ENCODE data around the gene ARMCX5.
A peak's percentile ranks its signal among the peaks of the same experiment; 100 is the strongest.

Gene ARMCX5

DNA sequence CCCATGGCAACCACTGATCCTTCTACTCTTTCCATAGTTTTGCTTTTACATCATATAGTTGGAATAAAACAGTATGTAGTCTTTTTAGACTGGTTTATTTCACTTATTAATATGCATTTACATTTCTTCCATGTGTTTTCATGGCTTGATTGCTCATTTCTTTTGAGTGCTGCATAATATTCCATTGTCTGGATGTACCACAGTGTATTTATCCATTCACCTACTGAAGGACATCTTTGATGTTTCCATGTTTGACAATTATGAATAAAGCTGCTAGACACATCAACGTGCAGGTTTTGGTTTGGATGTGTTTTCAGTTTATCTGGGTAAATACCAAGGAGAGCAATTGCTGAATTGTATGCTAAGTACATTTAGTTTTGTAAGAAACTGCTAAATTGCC, 38.2 kb downstream of the ARMCX5 start:
- no peak for DNase-seq
- Mint-ChIP-seq H3K4me1 (no peaks in the 10 kb centered on the region), H3K27me3 (ENCODE audit: low read depth, poor library complexity) (no peaks in the 10 kb centered on the region), H3K9me3 (peaks cover 60% of the 10 kb centered on the region), H3K4me3 (no peak overlapping the region), H3K27ac (no peak overlapping the region), H3K36me3 (ENCODE audit: low read depth) (peaks cover 88% of the 10 kb centered on the region)
- TF ChIP-seq, protein P1, sequence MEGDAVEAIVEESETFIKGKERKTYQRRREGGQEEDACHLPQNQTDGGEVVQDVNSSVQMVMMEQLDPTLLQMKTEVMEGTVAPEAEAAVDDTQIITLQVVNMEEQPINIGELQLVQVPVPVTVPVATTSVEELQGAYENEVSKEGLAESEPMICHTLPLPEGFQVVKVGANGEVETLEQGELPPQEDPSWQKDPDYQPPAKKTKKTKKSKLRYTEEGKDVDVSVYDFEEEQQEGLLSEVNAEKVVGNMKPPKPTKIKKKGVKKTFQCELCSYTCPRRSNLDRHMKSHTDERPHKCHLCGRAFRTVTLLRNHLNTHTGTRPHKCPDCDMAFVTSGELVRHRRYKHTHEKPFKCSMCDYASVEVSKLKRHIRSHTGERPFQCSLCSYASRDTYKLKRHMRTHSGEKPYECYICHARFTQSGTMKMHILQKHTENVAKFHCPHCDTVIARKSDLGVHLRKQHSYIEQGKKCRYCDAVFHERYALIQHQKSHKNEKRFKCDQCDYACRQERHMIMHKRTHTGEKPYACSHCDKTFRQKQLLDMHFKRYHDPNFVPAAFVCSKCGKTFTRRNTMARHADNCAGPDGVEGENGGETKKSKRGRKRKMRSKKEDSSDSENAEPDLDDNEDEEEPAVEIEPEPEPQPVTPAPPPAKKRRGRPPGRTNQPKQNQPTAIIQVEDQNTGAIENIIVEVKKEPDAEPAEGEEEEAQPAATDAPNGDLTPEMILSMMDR (IDR thresholded peaks at IDR 0.05), result no peak

DNA sequence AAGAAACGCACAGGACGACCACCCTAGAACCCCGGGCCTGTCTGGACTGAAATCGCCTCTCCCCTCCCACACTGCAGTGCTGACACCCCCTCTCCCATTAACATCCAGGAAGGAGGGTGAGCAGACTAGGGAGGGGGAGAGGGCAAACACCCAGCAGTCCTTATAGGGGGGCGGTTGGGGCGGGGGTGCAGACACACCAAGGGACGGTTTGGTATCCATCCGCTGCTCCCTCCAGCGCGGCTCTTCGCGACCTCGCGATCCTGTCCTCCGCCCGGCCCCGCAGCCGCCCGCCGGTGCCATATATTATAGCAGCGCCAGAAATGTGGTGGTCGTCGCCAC, 51.6 kb downstream of the ARMCX5 start:
- H3K4me1 Mint-ChIP-seq, result peaks cover 12% of the 10 kb centered on the region
- TF ChIP-seq, protein P1 (IDR thresholded peaks at IDR 0.05), result no peak
- DNase-seq, result no peak
- peaks cover 10% of the 10 kb centered on the region for H3K27me3 Mint-ChIP-seq (ENCODE audit: low read depth, poor library complexity)
- peaks cover 47% of the 10 kb centered on the region for H3K9me3 Mint-ChIP-seq
- no peak overlapping the region for H3K27ac Mint-ChIP-seq
- peaks cover 35% of the 10 kb centered on the region for H3K36me3 Mint-ChIP-seq (ENCODE audit: low read depth)
- peak overlapping the region; percentile 94 for H3K4me3 Mint-ChIP-seq

DNA sequence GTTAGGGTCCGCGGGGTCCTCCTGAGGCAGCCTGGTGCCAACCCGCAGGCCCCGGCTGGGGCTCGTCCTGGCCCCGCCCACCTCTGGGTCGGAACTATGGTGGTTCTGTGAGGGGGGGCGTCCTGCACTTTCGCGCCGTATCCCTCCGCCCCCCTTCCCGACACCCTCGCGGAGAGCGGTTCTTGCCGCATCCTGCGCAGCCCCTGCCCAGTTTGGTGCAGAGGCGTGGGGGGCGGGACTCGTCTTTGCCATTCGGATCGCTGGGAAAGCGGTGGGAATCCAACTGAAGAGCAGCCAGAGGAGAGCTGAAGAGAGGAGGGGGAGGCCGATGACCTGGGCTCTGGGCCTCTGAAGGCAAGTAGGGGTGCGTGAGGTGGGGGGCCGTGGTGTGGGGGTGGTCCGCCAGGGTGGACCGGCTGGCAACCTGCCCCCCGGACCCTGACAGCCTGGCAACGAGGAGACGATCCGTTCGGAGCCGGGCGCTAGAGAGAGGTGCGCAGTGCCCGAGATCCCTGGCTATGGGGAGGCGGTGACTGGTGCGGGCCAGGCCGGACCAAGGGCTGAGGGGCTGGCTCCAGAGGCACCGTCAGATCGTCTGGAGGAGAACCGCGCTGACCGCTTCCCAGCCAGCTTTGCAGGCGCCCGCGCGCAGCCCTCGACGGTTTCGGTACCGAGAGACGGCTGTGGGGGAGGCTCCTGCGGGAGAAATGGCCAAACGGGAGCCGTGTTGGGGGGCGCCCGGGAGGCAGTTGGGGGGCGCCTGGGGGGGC, 52.1 kb downstream of the ARMCX5 start, which contains the start of gene GPRASP1:
Gene GPRASP1, plus strand, starts transcription at position 242 of the 770 bp plus-strand sequence. CDS start 2,431 bp downstream, outside the sequence.
- H3K27ac Mint-ChIP-seq, result no peak within 1 kb of the TSS

GRCh38 chrX:102652031-102652688, 52.8 kb downstream of the ARMCX5 start:
- peaks cover 12% of the 10 kb centered on the region for H3K4me1 Mint-ChIP-seq
- H3K9me3 Mint-ChIP-seq, result peaks cover 49% of the 10 kb centered on the region
- H3K27ac Mint-ChIP-seq, result no peak overlapping the region
- peak overlapping the region; percentile 84 for H3K4me3 Mint-ChIP-seq
- TF ChIP-seq, protein P1 (IDR thresholded peaks at IDR 0.05), result peak; percentile 45
- peaks cover 7% of the 10 kb centered on the region for H3K27me3 Mint-ChIP-seq (ENCODE audit: low read depth, poor library complexity)
- H3K36me3 Mint-ChIP-seq (ENCODE audit: low read depth), result peaks cover 30% of the 10 kb centered on the region
- peak; percentile 19 for DNase-seq

More for the DNA sequence above, 52.1 kb downstream of the ARMCX5 start, which contains the start of gene GPRASP1:
- TF ChIP-seq, protein P1 (IDR thresholded peaks at IDR 0.05), result no peak
- Mint-ChIP-seq H3K9me3 (peaks cover 51% of the 10 kb centered on the region), H3K27me3 (ENCODE audit: low read depth, poor library complexity) (peaks cover 10% of the 10 kb centered on the region), H3K36me3 (ENCODE audit: low read depth) (peaks cover 36% of the 10 kb centered on the region), H3K4me1 (peaks cover 12% of the 10 kb centered on the region), H3K4me3 (peak within 1 kb of the TSS; percentile 94)
- peak; percentile 67 for DNase-seq
